Measurements from ENCODE around the gene NACC2. TPM values are rescaled to one million over a fixed set of nuclear protein-coding genes. Genes with fewer than 3 reads are reported as not detected.
"Not testable (repeated sequence)": the region's sequence is repeated elsewhere in the genome, so short reads cannot be mapped to it uniquely, and the experiment has no call there.

Gene NACC2
- polyA plus RNA-seq, 3 donors from 2014 or later: 2.1 to 6.2 (median 2.8) TPM

DNA sequence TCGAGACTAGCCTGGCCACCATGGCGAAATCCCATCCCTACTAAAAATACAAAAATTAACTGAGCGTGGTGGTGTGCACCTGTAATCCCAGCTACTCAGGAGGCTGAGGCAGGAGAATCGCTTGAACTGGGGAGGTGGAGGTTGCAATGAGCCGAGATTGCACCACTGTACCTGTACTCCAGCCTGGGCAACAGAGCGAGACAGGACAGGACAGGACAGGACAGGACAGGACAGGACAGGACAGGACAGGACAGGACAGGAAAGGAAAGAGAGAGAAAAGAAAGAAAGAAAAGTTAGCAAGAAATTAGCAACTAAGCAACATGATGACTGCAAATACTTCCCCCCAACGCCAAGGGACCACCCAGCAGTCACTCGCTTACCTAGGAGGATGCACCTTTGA, 33.2 kb downstream of the NACC2 start:
- not testable (repeated sequence) for DNase-seq, H3K27ac Mint-ChIP-seq, H3K9me3 Mint-ChIP-seq

DNA sequence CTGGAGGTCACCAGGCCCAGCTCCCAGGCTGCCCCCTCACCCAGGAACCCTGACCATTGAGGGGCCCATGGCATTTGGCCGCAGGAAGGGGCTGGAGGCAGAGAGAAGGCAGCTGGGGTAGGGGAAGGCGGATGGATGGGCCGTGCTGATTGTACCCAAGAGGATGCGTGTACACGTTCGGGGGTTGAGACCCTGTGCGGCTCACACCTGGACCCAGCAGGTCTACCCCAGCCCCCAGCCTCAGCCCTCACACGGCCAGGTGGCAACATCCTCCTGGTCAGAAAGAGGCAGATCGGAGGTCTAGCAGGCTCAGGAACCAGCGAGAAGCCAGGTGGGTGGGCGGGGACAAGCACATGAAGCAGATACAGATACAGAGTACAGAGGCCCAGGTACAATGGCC, 33.7 kb downstream of the NACC2 start:
- Mint-ChIP-seq H3K27ac (no peak overlapping the region), H3K9me3 (no peaks in the 10 kb centered on the region), H3K27me3 (ENCODE audit: low read depth in 3 of 3) (no peaks in the 10 kb centered on the region), H3K36me3 (peaks cover 3% of the 10 kb centered on the region in 3 donors), H3K4me3 (no peak overlapping the region), H3K4me1 (peaks cover 15 to 19% of the 10 kb centered on the region in 2 donors)
- DNase-seq: no peak

More for the DNA sequence above, 33.2 kb downstream of the NACC2 start:
- not testable (repeated sequence) for H3K27me3 Mint-ChIP-seq (ENCODE audit: low read depth in 3 of 3); H3K36me3 Mint-ChIP-seq; H3K4me3 Mint-ChIP-seq
- peaks cover 17 to 22% of the 10 kb centered on the region in 2 donors for H3K4me1 Mint-ChIP-seq

DNA sequence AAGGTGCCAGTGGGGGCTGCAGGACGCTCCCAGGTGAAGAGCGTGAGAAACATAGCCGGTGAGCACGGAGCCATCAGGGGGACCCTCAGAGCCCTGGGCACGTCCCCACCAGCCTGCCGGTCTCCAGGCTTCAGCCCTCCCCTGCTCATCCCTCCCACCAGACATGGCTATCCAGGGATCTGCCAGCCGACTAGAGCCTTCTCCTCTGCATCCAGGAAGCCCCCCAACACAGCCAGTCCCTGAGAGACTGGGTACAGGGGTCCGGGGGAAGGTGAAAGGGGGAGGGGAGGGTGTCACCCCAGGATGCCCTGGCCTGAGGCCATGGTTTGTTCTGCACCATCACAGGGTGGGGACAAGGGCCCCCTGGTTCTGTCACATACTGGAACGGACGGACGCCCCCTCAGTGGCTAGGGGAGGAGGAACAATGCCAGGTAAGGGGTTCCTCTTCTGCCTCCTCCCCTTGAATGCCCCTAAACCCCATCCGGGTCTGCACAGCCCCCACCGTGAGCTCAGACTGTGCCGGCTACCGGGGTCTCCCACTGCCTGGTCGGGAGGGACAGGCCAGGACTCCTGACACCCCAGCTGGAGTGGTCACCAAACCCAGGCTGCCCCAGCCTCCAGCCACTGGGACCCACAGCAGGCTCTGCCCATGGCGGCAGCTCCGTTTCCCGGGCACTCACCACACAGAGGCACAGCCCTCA, 34.3 kb downstream of the NACC2 start:
- H3K36me3 Mint-ChIP-seq: no peaks in the 10 kb centered on the region
- no peak for DNase-seq

DNA sequence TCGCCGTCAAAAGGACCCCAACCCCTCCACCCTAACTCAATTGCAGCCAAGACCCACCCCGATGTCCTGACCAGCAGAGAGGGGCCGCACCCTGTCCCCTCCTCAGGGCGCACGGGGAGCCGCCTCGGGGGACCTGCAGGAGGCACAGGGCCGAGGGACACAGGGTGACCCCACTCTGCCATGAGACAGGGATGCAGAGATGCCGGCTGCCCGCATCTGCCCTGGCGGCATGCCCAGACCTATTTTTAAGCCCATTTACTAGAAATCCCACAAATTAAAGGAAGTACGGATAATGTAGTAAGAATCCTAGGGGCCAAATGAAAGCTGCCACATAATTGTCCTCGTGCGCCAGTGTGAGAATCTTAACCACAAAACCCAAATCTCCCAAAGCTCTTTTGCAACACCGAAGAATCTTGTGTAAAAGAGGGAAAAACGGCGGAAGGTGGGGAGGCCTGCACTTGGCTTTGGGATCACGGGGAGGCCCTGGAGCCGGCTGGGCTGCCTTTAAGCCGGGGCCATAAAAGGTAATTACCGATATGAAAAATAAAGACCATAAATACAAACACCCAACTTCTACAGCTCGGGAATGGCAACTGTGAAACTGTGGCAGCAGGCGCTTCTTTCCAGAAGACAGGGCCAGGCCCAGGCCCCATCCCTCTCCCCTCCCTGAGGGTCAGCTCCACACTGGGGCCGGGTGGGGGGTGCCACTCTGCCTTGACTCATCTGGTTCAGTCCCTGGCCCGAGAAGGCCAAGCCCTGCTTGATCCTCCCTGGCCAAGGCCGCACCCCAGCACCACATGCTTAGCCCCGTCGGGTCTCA, 35.0 kb downstream of the NACC2 start:
- Mint-ChIP-seq H3K4me3 (no peak overlapping the region), H3K4me1 (peaks cover 18 to 26% of the 10 kb centered on the region in 2 donors), H3K27ac (no peak overlapping the region), H3K27me3 (ENCODE audit: low read depth in 3 of 3) (no peaks in the 10 kb centered on the region), H3K9me3 (no peaks in the 10 kb centered on the region), H3K36me3 (no peaks in the 10 kb centered on the region)
- DNase-seq: no peak

More for the DNA sequence above, 34.3 kb downstream of the NACC2 start:
- H3K4me3 Mint-ChIP-seq: no peak overlapping the region
- no peaks in the 10 kb centered on the region for H3K9me3 Mint-ChIP-seq
- H3K4me1 Mint-ChIP-seq: peaks cover 11 to 20% of the 10 kb centered on the region in 2 donors
- H3K27ac Mint-ChIP-seq: no peak overlapping the region
- H3K27me3 Mint-ChIP-seq (ENCODE audit: low read depth in 3 of 3): no peaks in the 10 kb centered on the region

DNA sequence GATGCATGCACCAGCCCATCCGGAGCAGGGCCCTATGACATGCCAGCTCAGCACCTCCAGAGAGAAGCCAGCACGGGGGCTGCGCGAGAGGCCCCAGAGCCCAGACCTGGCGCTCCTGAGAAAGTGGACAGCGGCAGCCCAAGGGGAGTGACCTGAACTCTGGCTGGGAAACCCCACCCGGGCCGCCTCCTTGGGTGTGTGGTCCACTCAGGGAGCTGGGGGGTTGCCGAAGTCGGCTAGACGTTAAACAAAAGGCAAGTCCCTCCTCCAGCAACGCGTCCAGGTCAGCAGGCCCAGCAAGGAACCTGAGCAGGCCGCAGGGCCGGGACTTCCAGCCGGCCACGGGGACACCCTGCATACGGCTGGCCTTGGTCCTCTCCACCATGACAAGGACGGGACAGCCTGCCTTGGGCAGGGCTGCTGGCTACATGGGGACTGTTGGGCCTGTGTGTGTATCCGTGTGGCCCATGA, 35.7 kb downstream of the NACC2 start:
- Mint-ChIP-seq H3K27me3 (ENCODE audit: low read depth in 3 of 3) (peaks cover 0 to 2% (median 0%) of the 10 kb centered on the region in 3 donors), H3K27ac (no peak overlapping the region)

DNA sequence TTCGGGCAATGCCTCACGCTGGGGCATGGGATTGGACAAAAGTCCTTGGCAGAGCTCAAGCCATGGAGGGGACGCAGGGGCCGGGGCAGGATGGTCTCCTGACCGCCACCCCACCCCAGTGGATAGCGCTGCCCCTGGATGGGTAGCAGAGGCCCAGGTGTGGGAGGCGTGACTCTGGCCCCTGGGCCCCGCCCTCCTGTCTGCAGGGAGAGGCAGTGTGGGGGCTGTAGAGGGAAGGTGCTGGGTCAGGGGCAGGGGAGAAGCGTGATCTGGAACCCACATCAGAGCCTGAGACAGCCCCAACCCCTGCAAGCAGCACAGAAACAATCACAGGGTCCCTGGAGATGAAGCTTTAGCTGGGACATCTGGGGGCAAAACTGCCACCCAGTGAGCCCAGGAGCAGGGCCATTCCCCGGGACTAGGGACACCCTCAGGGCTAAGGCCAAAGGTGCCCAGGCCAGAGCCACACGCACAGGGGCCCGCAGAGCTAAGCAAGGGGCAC, 36.2 kb downstream of the NACC2 start:
- DNase-seq: no peak
- H3K4me1 Mint-ChIP-seq: peaks cover 30 to 32% of the 10 kb centered on the region in 2 donors
- H3K27me3 Mint-ChIP-seq (ENCODE audit: low read depth in 3 of 3): peaks cover 0 to 2% (median 0%) of the 10 kb centered on the region in 3 donors
- no peak overlapping the region for H3K4me3 Mint-ChIP-seq
- no peaks in the 10 kb centered on the region for H3K36me3 Mint-ChIP-seq
- H3K27ac Mint-ChIP-seq: no peak overlapping the region
- no peaks in the 10 kb centered on the region for H3K9me3 Mint-ChIP-seq

More for the DNA sequence above, 35.7 kb downstream of the NACC2 start:
- H3K4me1 Mint-ChIP-seq: peaks cover 25 to 27% of the 10 kb centered on the region in 2 donors
- H3K36me3 Mint-ChIP-seq: no peaks in the 10 kb centered on the region
- no peak for DNase-seq
- H3K4me3 Mint-ChIP-seq: no peak overlapping the region
- H3K9me3 Mint-ChIP-seq: no peaks in the 10 kb centered on the region

DNA sequence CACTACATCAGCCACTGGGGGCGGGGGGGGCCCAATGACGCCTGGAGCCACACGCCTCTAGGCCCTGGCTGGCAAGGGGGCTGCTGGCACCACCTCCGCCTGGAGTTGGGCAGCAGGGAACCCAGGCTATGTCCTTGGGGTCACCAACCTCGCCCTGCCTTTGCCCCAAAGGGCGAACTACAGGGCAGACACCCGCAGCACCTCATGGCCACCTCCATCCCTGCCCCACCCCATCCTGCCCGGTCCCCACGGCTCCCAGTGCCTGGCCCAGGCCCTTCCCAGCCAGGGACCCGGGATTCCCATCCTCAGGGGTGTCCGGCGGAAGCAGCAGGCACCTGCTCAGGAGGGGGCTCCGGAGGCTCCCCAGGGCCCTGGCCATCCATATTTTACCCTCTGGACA, 37.0 kb downstream of the NACC2 start:
- no peak for DNase-seq
- H3K36me3 Mint-ChIP-seq: no peaks in the 10 kb centered on the region
- H3K27me3 Mint-ChIP-seq (ENCODE audit: low read depth in 3 of 3): peaks cover 0 to 2% (median 0%) of the 10 kb centered on the region in 3 donors
- H3K27ac Mint-ChIP-seq: no peak overlapping the region
- H3K4me3 Mint-ChIP-seq: no peak overlapping the region
- peaks cover 38 to 40% of the 10 kb centered on the region in 2 donors for H3K4me1 Mint-ChIP-seq
- no peaks in the 10 kb centered on the region for H3K9me3 Mint-ChIP-seq

DNA sequence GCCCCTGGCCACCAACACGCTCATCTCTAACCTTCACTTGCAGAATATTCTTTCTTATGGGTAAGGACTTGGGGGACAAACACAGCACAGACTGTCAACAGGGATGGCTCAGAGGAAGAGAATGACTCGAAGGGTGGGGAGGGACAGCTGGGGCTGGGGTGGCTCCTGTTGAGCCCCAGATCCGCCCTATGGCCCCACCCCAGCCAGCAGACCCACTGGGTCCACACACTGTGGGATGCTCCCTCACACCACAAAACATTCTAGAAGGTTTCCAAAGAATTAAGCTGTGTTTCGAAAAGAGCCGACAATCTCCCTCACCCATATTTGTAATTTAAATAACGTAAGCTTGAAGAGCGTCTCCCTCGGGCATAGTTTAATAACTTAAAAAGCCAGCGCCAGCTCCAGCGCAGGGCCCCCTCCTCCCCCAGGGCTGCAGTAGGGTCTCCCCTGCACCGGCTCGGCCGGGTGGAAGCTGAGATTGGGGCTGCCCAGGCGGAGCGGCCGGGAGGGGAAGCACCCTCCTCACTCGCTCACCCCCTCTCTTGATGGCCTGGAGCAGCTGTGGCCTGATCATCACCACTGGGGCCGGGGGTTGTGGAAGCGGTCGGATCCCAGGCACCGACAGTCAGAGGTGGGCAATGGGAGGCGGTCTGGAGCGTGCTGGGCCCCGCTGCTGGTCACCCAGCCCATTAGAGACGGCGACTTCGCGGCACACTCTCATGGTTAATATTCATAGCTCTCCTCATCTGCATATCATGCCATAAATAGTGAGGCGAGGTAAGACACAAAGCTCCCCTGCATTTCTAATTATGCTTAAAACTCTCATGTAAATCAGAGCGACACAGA, 37.6 kb downstream of the NACC2 start:
- H3K27me3 Mint-ChIP-seq (ENCODE audit: low read depth in 3 of 3): peaks cover 0 to 2% (median 0%) of the 10 kb centered on the region in 3 donors
- no peak for DNase-seq
- no peaks in the 10 kb centered on the region for H3K36me3 Mint-ChIP-seq
- no peak overlapping the region for H3K4me3 Mint-ChIP-seq
- H3K27ac Mint-ChIP-seq: peak overlapping the region in 1 of 6 donors; percentile 22
- peaks cover 39 to 41% of the 10 kb centered on the region in 2 donors for H3K4me1 Mint-ChIP-seq
- H3K9me3 Mint-ChIP-seq: no peaks in the 10 kb centered on the region

DNA sequence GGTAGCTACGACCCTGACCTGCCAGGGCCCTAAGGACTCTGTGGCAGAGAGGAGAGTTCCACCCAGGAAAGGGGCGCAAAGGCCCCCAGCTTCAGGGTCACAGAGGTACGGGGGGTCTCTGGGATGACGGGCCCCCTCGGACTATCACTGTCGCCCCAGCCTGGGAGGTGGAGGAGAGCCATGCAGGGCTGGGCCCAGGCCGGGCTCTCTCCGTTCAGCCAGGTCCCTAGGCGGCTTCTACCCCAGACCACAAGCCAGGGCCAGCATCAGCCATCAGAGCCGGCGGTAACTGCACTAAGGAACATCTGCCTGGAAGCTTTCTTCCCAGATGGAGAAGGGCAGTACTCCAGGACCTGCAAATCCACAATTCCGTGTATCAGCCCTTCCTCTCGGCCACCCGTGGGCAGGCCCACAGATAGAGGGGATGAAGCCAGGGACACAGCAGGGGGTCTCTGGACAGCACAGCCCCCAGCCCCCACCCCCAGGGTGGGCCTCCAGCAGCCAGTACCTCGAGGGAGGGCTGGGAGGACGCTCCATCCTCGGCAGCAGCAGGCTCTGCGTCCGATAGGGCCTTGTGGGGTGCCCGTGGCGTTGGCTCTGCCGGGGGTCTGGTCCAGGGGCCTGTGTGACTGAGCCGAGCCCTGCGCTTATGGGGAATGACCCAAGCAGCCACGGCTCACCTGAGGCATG, 38.4 kb downstream of the NACC2 start:
- no peak overlapping the region for H3K27ac Mint-ChIP-seq
- no peak overlapping the region for H3K4me3 Mint-ChIP-seq
- H3K27me3 Mint-ChIP-seq (ENCODE audit: low read depth in 3 of 3): peaks cover 0 to 4% (median 3%) of the 10 kb centered on the region in 3 donors

DNA sequence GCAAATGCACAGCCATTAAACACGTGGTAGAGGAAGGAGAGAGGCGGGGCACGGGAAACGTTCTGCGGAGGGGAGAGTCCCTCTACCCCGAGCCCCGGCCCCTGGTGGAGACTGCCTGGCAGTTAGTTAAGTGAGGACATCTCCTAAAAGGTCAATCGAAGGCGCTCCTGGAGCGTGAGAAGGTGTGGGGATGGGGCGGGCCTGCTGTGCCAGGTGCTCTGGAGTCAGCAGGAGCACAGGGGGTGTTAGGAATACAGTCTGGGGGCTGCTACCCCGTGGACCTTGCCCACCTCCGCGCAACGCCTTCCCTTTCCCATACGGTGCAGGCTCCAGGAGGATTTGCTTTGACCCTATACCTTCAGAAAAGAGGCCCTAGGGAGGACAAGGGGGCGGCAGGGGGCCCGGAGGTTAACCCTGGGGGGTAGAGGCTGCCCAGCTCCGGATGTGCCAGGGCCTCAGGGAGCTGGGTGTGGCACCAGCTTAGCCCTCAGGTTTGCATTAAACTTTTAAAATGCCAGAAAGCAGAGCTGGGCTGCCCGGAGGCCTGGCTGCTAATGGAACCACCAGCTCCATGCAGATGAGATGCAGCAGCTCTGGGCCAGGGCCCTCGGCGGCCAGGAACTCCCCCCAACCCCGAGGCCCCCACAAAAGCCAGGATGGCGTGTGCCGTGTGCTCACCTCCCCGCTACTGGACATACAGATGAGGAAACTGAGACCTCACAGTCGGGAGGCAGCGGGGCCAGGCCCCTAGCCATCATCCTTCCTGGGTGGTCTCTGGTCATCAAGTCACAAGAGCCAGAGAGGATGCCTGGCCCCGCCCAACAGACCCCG, 39.2 kb downstream of the NACC2 start:
- H3K4me3 Mint-ChIP-seq: peak overlapping the region in 1 of 5 donors; percentile 4
- DNase-seq: no peak
- H3K4me1 Mint-ChIP-seq: peaks cover 41 to 43% of the 10 kb centered on the region in 2 donors
- no peak overlapping the region for H3K27ac Mint-ChIP-seq
- H3K36me3 Mint-ChIP-seq: no peaks in the 10 kb centered on the region
- peaks cover 0 to 4% (median 3%) of the 10 kb centered on the region in 3 donors for H3K27me3 Mint-ChIP-seq (ENCODE audit: low read depth in 3 of 3)
- H3K9me3 Mint-ChIP-seq: no peaks in the 10 kb centered on the region

More for the DNA sequence above, 38.4 kb downstream of the NACC2 start:
- DNase-seq: no peak
- H3K4me1 Mint-ChIP-seq: peaks cover 41 to 43% of the 10 kb centered on the region in 2 donors
- H3K36me3 Mint-ChIP-seq: no peaks in the 10 kb centered on the region
- no peaks in the 10 kb centered on the region for H3K9me3 Mint-ChIP-seq

DNA sequence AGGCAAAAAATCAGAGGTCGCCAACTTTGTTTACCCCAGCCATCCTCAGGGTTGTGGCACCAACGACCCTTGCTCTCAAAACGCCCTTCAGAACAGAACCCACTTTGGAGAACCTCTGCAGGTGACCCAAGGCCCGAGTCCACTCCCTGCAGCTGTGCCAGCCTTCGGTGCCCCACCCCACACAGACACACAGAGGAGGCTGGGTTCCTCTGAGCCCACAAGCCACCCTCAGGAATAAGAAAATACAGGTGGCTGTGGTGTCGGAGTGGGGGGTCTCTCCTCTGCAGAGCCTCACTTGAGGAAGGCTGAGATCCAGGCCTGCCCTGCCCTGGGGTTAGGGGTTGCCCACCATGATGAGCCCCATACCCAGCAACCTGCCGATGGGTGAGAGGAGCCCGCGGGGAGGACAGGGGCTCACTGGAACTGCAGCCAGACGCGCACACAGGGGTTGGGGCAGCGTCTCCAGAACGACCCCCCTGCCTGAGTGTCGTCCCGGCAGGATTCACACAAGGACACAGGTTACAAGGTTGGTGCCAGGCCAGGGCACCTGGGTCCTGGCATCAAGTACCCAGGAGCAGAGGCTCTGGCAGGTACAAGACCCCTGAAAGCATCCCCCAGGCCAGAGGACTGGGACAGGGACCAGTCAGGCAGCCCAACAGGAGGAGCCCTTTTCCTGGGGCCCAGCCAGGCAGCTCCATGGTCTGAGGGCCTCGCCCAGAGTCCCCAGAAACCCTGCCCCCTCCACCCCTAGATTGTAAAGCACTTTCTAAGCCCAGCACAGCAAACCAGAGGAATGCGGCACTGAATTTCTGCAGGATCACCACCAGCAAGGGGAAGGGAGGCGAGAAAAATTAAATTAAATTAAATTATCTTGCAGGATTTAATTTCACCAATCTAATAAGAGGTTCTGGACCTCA, 40.0 kb downstream of the NACC2 start:
- peak overlapping the region in 3 of 5 donors; percentile 46 to 59 (median 50) for H3K4me3 Mint-ChIP-seq
- H3K4me1 Mint-ChIP-seq: peaks cover 39 to 43% of the 10 kb centered on the region in 2 donors
- peaks cover 0 to 4% (median 3%) of the 10 kb centered on the region in 3 donors for H3K27me3 Mint-ChIP-seq (ENCODE audit: low read depth in 3 of 3)
- no peaks in the 10 kb centered on the region for H3K9me3 Mint-ChIP-seq
- DNase-seq: no peak
- no peaks in the 10 kb centered on the region for H3K36me3 Mint-ChIP-seq
- peak overlapping the region in 1 of 6 donors; percentile 40 for H3K27ac Mint-ChIP-seq
